HG03064 (cell line): ENCODE data around the gene RBM5.

Experiments
- ATAC-seq: cut with Tn5 transposase; IDR thresholded peaks from one replicate; pipeline ENCODE4 v1.9.1; 2021; ENCODE audit warnings: low read depth; ENCODE audit not compliant: unreplicated experiment

RBM5 gene

DNA sequence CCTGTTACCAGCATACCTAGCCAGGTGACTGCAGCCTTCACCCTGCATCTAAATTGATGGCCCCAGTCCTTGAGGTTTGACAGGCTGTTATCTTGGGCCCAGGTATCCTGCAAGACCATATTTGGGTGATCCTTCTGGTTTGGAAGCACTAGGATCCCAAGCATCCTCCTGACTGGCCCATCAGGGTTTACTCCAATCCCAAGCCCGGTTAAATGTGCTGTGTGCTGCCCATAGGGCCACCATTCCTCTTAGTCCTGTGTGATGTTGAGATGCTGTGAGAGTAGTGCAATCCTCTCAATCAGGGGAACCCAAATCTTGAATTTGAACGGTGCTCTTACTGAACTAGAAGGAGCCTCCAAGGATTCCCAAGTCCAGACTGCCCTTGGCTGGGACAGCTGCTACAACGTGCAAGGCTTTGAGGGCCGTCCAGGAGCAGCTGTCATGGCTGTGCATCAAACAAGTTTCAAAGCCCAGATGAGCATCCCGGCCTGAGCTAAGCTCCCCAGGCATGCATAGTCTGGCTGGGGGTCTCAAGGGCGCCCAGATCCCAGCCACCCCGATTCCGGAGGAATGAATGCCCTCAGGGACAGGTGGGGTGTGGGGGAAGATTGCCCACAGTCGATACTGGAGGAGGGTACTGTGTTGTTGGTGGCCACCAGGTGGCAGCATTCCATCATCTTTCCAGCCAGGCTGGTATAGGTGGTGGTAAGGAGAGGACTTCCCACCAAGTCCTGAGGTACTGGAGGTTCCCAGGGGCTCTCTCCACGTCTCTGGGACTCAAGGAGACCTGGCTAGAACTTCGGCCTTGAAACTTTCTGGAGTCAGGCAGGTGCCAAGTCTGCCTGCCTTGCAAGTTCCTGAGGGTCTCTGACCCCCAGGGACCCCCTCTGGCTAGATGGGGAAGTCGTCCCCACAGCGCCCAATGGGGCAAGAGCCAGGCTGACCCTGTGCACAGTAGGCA is 32.6 kb downstream of the RBM5 start:
- ATAC-seq, result no peak

DNA sequence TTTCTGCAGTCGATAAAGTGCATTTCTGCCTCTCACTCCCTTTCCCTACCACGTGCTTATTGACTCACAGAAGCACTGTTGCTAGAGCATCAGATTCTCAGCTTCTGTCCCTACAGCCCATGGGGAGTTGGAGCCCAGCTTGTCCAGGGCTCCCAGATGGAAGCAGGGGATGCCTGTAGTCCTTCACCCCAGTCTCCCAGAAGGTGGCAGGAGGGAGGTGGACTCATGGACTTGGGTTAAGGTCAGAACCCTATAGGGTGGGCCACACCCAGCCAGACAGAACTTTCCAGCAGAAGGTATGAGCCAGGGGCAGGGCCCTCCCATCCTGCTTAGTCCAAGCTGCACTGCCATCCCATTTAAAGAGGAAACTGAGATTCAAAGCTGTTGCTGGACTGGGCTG is 33.4 kb downstream of the RBM5 start:
- ATAC-seq, result no peak

DNA sequence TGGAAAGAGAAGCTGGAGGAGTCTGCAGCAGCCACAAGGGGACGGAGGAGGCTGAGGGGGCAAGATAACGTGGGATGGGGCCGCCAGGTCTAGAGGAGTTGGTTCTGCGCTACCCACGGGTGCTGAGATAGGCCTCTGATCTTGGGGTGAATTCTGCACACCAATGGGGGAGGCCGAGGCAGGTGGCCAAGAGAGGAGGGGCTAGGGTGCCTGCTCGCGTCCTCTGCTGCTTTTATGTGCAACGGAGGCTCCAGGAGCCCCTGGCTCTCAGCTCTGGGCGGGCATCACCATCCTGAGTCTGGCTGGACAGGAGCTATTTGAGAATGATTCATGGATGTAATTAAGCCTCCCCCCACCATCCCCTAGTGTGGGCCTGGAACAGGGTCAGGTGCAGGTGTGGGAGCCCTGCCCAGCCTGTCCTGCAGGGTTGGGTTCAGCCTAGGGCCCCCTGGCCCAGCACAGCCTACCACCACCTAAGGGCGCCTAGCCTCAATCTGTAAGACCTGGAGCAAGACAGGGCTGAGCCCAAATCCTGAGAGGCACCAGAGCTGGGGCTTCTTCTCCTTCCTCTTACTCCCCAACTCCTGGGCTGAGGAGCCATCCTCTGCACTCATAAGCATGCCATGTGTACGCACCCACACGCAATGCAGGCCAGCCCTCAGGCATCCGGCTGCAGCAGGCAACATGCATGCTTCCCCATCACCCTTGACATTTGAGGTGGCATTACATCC is 34.1 kb downstream of the RBM5 start:
- ATAC-seq, result no peak

DNA sequence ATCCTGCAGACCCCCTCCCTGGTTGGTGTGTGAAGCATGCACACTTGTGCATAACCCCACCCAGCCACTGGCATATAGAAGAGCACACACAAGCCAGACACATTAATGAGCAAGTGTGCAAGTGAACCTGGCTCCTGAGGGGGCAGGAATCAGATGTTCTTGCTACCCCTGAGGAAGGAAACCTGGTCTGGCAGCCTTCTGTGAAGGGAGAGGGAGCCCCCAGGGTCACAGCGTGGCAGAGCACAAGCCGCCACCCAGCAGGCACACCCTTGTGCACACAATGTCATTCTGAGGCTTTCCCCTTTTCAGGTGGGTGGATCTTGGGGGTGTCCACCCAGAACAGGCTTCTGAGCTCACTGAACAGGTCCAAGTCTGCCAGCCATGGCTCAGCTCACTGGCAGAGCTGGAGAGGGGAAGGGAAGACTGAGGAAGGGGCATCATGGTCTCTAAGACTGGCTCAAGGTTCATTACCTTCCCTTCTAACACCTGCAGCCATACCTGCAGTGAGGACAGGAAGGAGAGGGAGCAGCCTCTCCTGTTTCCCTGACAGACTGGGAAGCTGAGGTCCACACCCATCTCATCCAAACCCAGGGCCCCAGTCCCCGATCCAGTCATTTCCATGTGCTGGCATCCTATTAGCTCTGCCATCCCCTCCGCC is 34.8 kb downstream of the RBM5 start:
- ATAC-seq, result no peak

DNA sequence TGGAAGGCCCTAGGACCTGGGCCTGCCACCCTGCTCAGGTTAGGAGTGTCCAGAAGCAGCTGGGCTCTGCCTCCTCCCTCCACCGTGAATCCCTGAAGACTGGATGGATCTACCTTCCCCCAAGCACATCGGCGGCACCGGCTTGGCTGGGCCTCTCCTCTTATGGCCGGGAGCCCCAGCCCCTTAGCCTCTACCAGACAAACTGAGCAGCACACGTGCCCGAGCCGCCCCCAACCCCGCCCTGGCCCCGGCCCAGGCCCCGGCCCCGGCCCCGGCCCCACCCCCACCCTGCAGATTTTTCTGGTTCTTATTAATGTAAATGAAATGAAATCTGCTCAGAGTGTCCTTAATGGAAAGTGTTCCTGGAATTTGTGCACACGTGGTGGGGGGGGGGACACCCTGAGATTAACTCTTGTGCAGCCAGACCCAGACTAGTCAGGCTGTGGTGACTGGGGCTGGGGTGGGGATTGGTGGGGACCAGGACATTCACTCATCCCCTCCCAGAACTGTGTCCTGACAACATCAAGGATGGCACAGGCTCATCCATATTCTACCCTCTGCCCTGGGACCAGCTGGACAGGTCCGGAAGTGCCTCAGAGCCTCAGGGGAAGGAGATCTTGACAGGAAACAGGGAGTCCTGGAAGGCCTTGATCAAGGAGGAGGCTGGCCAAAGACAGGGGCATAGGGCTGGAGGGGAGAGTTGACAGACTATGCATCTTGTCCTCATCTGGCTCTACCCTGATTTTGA is 35.5 kb downstream of the RBM5 start:
- ATAC-seq, result no peak

DNA sequence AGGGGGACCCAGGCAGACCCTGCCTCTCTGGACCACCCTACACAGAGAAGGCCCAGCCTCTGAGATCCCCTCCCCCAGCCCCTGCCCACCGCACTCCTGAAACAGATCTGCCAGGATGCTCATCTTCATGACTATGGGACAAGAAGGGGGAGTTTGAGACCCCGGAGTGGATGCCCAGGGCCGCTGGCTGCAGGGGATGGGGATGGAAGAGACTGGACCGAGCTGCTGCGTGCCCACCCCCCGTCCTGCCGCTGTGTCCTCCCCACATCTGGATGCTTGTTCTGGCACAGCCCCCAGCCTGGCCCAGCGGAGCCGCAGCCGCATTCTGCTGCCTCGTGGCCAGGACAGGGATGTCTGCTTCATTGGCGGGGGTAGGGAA is 36.1 kb downstream of the RBM5 start:
- no peak for ATAC-seq

DNA sequence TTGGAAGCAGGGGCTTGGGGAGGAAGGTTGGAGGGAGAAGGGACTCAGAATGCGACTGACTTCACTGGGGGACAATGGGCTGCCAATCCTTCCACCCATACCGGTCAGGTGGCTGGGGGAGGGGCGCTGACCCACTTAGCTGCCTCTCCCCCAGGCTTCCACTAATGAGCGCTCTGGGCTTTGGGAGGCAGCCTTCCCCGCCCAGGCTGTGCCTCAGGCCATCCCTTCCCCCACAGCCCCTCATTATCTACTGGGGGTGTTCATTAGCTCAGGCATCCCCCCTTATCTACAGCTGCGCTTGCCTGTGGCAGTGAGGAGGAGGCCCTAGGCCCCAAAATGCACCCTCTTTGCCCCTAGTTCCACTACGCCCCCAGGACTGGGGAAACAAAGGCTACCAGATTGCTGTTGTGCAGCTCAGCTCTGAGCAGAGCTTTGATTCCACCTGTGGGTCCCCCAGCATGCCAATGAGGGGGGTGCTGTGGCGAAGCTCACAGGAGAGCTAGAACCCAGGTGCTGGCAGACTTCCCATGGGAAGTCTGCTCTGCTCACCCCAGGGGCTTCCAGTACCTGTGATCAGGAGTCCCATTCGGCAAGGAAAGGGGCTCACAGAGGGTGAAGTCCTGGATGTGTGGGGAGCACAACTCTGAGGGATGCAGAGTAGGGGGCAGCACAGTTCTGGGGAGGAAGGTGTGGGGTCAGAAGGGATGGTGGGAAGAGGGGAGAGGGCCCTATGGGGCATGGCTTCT is 37.0 kb downstream of the RBM5 start:
- no peak for ATAC-seq

DNA sequence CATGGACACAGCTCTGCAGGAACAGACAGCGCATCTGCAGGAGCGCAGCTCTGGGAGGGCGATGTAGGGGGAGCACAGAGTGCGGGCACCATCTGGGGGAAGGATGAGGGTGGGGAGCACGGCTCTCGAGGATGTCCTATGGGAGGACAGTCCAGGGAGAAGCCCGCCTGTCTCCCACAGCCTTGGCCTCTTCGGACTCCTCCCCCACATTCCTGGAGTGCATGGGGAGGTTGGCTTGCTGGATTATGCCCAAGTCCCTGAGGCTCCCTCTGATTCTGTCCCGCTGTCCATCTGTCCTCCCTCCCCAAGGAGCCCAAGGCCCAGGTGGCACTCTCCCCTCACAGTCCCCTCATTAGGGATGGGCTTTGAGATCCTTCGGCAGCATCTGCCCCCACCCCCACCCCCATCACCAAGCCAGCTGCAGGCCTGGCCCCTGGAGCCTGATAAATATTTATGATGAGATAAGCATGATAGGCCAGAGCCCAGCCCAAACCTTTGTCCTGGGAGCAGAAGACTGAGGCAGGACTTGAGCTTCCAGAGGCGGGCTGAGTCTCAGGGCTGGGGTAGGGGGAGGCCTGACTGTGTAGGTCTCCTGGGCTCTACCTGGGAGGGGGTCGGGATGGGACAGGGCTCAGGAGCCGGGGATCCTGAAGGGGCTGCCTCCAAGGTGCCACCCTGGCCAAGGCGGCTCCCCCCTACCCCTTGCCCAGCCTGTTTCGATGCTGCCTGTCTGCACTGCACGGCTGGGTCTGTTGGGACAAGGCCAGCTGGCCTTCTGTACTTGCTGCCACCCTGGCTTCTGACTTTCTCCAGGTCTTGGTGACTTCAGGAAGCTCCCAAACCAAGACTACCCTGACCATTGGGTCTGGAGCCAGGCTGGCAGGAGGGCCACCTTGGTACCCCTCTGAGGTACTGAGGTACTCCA is 37.8 kb downstream of the RBM5 start:
- ATAC-seq, result no peak

DNA sequence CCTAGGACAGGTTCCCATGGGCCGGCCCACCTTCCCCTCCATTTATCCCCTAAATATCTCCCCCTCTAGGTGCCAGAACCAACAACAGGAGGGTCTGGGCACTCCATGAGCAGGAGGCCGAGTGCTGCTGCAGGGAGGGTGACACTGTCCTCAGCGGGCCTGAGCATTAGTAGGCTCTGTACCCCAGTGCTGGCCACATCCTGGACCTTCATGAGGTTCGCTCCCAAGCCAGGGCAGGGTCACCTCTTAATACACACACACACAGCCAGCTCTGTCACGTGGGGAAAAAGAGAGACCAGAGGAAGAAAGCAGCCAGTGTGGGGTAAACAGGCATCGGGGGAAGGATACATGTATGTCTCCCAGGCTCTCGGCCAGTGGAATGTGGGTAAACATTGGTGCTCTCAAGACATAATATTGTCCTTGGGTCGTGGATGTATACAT is 38.6 kb downstream of the RBM5 start:
- no peak for ATAC-seq

DNA sequence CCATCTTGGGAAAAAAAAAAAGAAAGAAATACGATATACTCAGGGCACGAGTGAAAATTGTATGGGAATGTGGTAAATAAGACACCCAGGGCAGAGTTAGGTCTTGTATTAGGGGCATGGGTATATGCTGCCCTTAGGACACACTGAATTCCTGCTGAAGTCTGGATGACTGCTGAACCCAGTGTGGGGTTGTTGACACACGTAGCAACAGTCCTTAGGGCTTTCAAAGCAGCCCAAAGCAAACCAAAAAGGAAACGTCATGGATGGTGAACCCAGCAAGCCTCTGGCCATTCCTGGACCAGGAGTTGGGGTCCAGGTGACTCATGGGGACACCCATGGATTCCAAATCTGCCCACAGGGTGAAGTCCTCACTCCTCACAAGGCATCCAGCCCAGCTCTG is 39.3 kb downstream of the RBM5 start:
- ATAC-seq, result no peak

DNA sequence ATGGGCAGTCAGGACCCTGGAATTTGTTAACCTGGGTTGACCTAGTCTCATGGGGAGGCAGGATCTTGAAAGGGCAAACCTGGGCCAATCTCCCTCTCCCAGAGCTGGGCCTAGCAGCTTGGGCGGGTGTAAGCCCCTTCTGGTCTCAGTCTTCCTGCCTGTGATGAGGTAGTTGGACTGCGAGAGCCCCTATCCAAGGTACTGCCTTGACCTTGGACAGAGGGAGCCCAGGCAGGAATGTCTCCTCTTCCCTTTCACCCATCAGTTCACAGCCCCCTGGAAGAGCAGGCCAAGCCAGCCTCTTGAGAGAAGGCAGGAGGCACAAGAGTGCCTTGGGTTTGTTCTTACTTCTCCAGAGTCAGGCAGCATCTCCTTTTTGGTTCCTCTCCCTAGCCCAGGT is 41.7 kb downstream of the RBM5 start:
- ATAC-seq, result no peak

DNA sequence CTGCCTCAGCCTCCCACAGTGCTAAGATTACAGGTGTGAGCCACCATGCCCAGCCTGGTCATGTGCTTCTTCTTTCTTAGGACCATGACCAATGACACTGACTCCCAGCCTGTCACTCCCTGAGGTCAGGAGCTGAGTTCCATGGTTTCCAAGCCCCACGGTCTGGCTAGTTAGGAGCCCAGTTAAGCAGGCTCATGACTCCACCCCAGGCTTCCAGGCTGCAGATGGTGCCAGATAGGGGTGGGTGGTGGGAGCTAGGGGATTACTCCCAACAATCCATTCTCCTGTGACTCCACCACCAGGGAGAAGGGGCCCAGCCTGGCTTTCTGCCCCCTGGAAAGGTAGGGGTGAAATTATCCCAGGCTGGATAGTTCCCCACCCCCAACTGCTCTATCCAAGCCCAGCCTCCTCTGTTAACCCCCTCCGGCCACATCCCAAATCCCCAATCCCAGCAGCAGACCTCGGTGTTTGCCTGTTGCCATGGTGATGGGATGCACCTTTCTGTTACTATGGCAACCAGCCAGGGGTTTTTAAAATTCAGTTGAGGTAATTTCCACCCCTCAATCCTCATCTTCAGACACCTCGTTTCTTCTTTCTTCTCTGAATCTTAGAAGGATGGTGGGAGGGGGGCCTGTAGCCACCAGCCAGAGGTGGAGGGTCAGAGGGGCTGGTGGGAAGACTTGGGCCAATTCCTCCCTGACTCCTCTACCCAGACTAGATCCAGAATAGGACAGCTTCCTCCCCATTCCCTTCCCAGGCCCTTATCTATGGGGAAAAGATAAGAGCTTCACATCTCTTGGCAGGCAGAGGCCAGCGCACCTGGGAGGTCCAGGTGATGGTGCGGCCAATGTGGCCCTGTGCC is 43.9 kb downstream of the RBM5 start:
- ATAC-seq, result no peak

DNA sequence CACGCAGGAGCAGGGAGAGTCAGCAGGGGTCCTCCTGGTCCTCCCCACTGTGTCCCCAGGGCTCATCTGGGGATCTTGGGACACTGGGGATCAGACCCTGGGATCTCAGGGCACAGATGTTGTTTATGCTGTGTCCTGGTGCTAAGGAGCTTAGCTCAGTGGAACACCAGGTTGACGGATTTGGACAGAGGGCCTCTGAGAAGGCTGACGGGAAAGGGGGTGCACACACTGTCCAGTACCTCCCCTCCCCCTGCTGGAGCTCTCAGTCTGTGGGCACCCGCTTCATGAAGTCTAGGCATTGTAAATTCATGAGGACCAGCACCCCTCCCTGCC is 44.5 kb downstream of the RBM5 start:
- ATAC-seq, result no peak

DNA sequence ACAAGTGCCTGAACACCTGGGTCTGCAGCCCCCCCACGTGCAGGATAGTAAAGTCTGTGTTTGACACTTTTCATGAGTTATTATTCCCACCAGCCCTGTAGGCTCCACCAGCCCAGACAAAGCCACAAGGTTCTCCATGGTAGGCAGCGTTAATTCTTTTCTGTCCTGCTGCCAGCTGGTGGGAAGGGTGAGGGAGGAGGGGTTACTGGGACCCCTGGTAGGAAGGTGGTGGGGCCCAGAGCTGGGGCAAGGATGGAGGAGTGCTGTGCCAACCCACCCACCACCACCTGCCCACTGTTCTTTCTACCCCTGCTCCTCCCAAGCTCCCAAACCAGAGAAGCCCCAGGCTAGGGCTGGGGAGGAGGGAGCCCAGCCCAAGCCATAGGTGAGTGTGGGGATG is 45.6 kb downstream of the RBM5 start:
- ATAC-seq, result no peak

DNA sequence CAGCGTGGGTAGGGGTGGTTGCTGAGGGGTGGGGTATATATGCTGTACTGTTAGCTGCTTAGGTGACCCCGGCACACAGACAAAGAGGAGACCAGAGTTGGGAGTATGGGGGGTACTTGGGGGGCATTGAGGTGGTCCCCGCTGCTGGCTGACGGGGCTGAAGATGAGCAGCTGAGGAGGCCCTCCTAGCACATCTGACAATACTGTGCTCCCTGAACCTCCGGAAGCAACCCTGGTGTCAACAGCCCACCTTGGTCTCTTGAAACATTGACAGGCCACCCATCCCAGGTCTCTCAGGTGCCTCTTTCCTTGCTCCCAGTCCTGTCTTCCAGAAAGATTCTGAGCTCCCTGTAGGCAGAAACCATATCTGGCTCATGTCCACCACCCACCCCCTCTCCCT is 47.2 kb downstream of the RBM5 start:
- no peak for ATAC-seq

DNA sequence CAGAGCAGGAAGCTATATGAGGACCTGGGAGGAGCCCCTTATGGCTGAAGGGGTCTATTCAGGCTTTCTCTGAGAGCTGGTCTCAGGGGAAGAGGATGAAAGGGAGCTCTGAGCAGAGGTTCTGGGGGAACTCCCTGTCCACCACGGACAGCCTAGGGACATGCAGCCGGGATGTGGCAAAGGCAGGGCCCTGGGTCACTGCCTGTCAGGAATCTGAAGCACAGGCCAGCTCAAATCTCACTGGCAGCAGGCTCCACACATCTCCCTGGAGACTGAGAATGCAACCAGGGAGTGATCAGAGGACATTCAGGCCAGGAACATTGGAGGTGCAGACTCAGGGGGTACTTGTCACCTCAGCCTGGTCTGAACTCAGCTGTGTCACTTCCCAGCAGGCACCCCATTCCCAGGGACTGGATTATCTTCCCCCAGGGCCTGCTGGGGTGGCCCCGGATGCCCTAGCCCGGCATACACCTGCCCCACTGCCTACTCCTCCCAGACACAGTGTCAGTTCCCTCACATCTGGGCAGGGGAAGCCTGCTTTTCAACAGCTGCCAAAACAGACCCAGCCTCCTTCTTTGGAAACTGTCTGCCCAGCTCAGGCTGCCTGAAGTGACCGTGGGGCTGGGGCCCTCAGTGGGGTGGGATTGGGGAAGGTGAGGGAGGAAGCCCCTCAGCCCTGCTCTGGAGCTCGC is 48.1 kb downstream of the RBM5 start:
- ATAC-seq, result no peak

DNA sequence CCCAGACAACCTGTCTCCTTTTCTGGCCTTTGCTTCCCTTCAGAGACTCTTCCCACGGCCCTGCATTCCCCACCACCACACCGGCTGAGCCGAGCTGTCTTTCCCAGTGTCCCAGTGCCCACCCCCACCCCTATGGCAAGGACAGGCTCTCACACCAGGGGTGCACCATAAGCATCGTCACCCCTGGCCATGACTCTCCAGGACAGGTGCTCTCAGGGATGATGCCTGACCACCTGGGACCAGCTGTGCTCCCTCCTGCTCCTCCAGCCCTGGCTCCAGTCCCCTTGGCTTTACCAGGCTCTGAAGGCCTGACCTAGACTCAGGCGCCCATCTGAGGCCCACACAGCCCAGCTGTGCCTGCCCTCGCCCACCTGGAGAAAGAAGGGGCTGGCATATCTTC is 48.8 kb downstream of the RBM5 start:
- ATAC-seq, result no peak
